GM12874 (cell line): ENCODE data around the gene RAD51C.

Experiments
- CTCF ChIP-seq: IDR thresholded peaks from 2 replicates; pipeline ENCODE4 v1.5.1; 2011; ENCODE audit warnings: low read depth, mild to moderate bottlenecking, control low read depth, low read length, moderate library complexity; ENCODE audit not compliant: insufficient read depth

RAD51C gene

GRCh38 chr17:58665946-58666857, 26.2 kb upstream of the RAD51C start:
- no peak for TF ChIP-seq CTCF

DNA sequence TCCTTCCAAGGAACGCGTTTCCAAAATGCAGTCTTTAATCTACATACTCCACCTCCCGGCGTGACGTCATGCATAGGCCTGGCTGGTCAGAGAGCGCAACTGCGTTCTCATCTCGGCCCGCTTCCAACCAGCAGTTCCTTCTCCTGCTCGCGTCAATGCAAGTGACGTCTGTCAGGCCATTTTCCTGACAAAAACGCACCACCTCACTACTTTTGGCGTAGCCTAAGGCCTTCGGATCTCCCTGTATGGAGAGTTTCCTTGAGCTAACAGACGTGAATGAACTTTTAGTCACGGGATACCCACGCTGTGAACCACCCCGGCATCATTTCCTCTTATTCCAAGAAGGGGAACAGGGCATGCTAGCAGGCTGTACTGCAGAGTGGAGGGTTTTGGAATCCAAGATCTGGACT, 25.5 kb upstream of the RAD51C start:
- TF ChIP-seq CTCF = no peak

DNA sequence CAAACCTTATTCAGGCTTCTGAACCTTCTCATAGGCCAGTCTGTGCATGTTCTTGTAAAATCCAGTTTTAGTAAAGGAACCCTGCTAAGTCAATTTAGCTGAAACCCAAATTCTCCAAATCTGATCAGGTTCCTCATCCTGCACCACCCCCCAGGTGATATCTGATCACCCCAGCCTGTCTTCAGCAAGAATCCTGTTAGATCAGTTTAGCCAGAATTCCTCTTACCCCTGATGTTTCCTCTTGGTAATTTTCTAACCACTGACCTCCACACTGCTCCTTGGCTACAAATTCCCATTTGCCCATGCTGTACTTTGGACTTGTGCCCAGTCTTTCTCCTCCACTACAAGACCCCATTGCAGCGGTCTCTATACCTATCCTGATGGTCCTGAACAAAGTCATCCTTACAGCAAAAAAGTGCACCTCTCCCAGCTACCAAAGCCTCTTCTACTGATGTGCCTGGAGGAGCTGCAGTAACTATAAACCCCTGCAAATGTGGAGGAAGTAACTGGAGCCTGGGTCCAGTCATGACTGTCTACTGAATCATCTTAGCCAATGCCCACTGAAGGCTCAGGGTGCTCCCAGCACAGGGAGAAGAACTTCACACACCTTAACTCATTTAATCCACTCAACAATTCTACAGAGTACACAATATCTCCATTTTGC, 24.3 kb upstream of the RAD51C start:
- TF ChIP-seq CTCF = no peak

DNA sequence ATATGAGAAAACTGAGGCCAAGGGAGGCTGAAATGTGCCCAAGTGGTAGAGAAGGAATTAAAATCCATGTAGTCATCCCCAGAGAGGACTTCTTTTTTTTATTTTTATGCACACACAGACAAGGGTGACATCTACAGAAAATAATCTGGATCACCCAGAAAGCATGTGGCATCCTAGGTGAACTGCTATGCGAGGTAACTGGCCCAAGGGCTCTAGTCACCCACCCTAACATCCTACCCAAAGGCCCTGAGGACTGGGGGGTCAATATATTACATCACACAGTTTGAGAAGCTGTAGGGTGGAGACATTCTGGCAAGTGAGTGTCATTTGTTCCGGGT, 23.8 kb upstream of the RAD51C start:
- TF ChIP-seq CTCF = no peak

DNA sequence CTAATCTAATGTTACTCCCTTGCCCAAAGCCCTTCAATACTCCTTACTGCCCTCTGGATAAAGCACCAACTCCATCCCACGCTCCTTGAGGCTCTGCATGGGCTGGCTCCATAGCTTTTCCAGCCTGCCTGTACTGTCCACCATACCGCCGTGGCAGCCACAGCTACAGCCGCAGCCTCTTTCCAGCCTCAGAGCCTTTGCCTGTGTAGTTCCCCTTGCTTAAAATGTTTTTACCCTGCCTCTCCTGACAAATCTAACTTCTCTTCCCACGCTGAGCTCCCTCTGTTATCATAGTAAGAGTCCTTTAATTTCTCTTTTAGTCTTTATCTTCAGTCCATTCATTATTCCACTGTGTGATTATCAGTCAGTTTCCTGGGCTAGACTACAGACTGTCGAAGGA, 22.5 kb upstream of the RAD51C start:
- no peak for TF ChIP-seq CTCF

- TF ChIP-seq CTCF = no peak
Observed at GRCh38 chr17:58671969-58672368, 20.4 kb upstream of the RAD51C start.

DNA sequence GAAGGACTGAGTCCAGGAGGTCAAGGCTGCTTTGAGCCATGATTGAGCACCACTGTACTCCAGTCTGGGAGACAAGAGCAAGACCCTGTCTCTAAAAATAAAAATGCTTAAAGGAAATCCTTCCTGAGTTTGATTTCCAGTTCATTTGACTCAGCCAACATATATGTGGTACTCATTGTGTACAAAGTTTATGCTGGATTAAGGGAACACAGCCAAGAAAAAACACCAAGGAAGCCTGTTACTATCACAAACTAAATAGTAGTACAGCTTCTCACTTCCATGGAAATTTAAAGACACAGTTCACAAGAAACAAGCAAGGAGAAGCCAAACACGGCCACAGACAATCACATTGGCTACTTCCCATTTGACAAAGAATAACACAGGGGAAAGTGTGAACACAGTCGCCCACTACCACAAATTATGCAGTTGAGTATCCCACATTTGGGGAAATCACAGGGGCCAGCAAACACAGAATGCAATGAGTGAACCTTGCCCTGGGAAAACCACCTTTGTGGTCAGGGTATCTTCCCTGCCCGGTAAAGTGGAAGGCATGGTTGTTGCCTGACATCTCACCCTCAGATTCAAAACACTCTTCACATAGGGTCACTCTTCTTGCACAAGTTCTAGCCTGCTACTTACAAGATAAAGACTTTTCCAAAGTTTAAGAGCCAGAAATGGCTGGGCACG, 15.1 kb upstream of the RAD51C start:
- no peak for TF ChIP-seq CTCF
